HepG2 (cell line): Measurements from ENCODE around the gene TADA2A. TPM values are rescaled to one million over a fixed set of nuclear protein-coding genes. Genes with fewer than 3 reads are reported as not detected.

Source experiments
- ASH2L ChIP-seq: fragments of 300-600, 200-600 bp; sonication (generic); IDR thresholded peaks from 2 replicates; pipeline ENCODE4 v1.7.0; 2017; ENCODE audit warnings: low read depth, mild to moderate bottlenecking, moderate library complexity, mixed read lengths, low read length; ENCODE audit not compliant: insufficient read length
- FLYWCH1 ChIP-seq: sonication (generic); formaldehyde crosslinking; IDR thresholded peaks from 2 replicates; pipeline ENCODE4 v1.8.1; 2023; ENCODE audit warnings: mild to moderate bottlenecking, missing genetic modification reagents
- FOSL2 ChIP-seq: sonication (generic); formaldehyde crosslinking; IDR thresholded peaks from 2 replicates; pipeline ENCODE4 v1.4.0; 2020; ENCODE audit warnings: missing genetic modification reagents
- FOXP4 ChIP-seq: sonication (generic); formaldehyde crosslinking; IDR thresholded peaks from 2 replicates; pipeline ENCODE4 v1.4.0; 2020; ENCODE audit warnings: missing genetic modification reagents
- HNF4A ChIP-seq: sonication (generic); formaldehyde crosslinking; IDR thresholded peaks from 2 replicates; pipeline ENCODE4 v1.4.0; 2020; ENCODE audit warnings: missing genetic modification reagents
- HOXA5 ChIP-seq: sonication (generic); formaldehyde crosslinking; IDR thresholded peaks from 2 replicates; pipeline ENCODE4 v1.4.0; 2020; ENCODE audit warnings: missing genetic modification reagents
- LBX2 ChIP-seq: sonication (generic); formaldehyde crosslinking; IDR thresholded peaks from 2 replicates; pipeline ENCODE4 v1.5.0; 2020; ENCODE audit warnings: missing genetic modification reagents, mild to moderate bottlenecking, borderline replicate concordance
- MEIS1 ChIP-seq: sonication (generic); formaldehyde crosslinking; IDR thresholded peaks from 2 replicates; pipeline ENCODE4 v1.9.0; 2021; ENCODE audit warnings: mild to moderate bottlenecking, missing genetic modification reagents, moderate library complexity, borderline replicate concordance
- SMAD3 ChIP-seq: sonication (generic); formaldehyde crosslinking; IDR thresholded peaks from 2 replicates; pipeline ENCODE4 v1.4.0; 2020; ENCODE audit warnings: missing genetic modification reagents
- SMC3 ChIP-seq: IDR thresholded peaks from 2 replicates; pipeline ENCODE4 v1.6.1; 2011; ENCODE audit warnings: low read length, improper control_type of control experiment
- SMYD3 ChIP-seq: sonication (generic); formaldehyde crosslinking; IDR thresholded peaks from 2 replicates; pipeline ENCODE4 v1.8.1; 2023; ENCODE audit warnings: mild to moderate bottlenecking, missing genetic modification reagents
- SNAI1 ChIP-seq: sonication (generic); formaldehyde crosslinking; IDR thresholded peaks from 2 replicates; pipeline ENCODE4 v1.5.0; 2020; ENCODE audit warnings: mild to moderate bottlenecking, missing genetic modification reagents, borderline replicate concordance
- SRSF9 ChIP-seq: fragments of 200-400 bp; formaldehyde crosslinking; IDR thresholded peaks from 2 replicates; pipeline ENCODE4 v1.6.1; 2018; ENCODE audit warnings: borderline replicate concordance, mild to moderate bottlenecking, low read depth, low read length; ENCODE audit not compliant: insufficient read depth, poor library complexity, severe bottlenecking
- STAG1 ChIP-seq: sonication (generic); formaldehyde crosslinking; IDR thresholded peaks from 2 replicates; pipeline ENCODE4 v1.4.0; 2020; ENCODE audit warnings: missing genetic modification reagents
- SUZ12 ChIP-seq: fragments of 150-350 bp; IDR thresholded peaks from 2 replicates; pipeline ENCODE4 v1.6.1; 2014; ENCODE audit warnings: low read depth, low read length
- XRCC5 ChIP-seq: fragments of 200-400 bp; formaldehyde crosslinking; optimal IDR thresholded peaks from 2 replicates; pipeline ENCODE3; 2017; ENCODE audit warnings: mild to moderate bottlenecking, low read length
- ZC3H4 ChIP-seq: sonication (generic); formaldehyde crosslinking; IDR thresholded peaks from 2 replicates; pipeline ENCODE4 v1.4.0; 2020; ENCODE audit warnings: missing genetic modification reagents, borderline replicate concordance
- ZNF432 ChIP-seq: sonication (generic); formaldehyde crosslinking; IDR thresholded peaks from 2 replicates; pipeline ENCODE4 v1.5.0; 2020; ENCODE audit warnings: missing genetic modification reagents, mild to moderate bottlenecking, borderline replicate concordance
- ZNF501 ChIP-seq: sonication (generic); formaldehyde crosslinking; IDR thresholded peaks from 2 replicates; pipeline ENCODE4 v1.5.1; 2020; ENCODE audit warnings: mild to moderate bottlenecking, moderate library complexity, missing genetic modification reagents
- ZNF614 ChIP-seq: IDR thresholded peaks from 2 replicates; pipeline ENCODE4 v1.6.1; 2018; ENCODE audit warnings: missing biosample characterization, missing genetic modification reagents, inconsistent platforms, borderline replicate concordance
- ZSCAN9 ChIP-seq: IDR thresholded peaks from 2 replicates; pipeline ENCODE4 v1.6.1; 2016; ENCODE audit warnings: borderline replicate concordance
- polyA plus RNA-seq, 8 experiments: library from polyadenylated mRNA; depleted of rRNA in 3 of 8; stranded (reverse) in 7 of 8; unstranded in 1 of 8; fragments of >200 nt; fragmentation: Illumina TruSeq in 4 of 8; extraction: Trizol in 4 of 8; gene quantifications; 2 replicates each; pipeline versions ENCODE4 v1.2.1 to v1.2.3, GENCODE V29; 2011 to 2016; ENCODE audit warnings: low read depth in 4 of 8, missing spikeins in 1 of 8, mixed read lengths in 1 of 8; ENCODE audit not compliant: insufficient read depth in 1 of 8
- total RNA-seq, 5 experiments: library from RNA; depleted of rRNA; stranded (reverse); fragments of >200 nt; fragmentation: Illumina TruSeq; extraction: Trizol; gene quantifications; 2 replicates each; pipeline ENCODE4 v1.2.3, GENCODE V29; 2016; ENCODE audit warnings: low read depth in 1 of 5
- TF ChIP-seq, protein P1 (sequence below): IDR thresholded peaks from 2 replicates; pipeline ENCODE4 v1.6.1; 2016; ENCODE audit warnings: missing biosample characterization, missing genetic modification reagents, low read depth
- TF ChIP-seq, protein P2 (sequence below): IDR thresholded peaks from 2 replicates; pipeline ENCODE4 v1.4.0; 2020; ENCODE audit warnings: mild to moderate bottlenecking, missing genetic modification reagents

TADA2A gene
- total and polyA plus RNA-seq, 2 of the 13 experiments (the other 11 are each of a cell fraction or from before 2014, with no cell fraction given), result 8.0 to 14.0 TPM

DNA sequence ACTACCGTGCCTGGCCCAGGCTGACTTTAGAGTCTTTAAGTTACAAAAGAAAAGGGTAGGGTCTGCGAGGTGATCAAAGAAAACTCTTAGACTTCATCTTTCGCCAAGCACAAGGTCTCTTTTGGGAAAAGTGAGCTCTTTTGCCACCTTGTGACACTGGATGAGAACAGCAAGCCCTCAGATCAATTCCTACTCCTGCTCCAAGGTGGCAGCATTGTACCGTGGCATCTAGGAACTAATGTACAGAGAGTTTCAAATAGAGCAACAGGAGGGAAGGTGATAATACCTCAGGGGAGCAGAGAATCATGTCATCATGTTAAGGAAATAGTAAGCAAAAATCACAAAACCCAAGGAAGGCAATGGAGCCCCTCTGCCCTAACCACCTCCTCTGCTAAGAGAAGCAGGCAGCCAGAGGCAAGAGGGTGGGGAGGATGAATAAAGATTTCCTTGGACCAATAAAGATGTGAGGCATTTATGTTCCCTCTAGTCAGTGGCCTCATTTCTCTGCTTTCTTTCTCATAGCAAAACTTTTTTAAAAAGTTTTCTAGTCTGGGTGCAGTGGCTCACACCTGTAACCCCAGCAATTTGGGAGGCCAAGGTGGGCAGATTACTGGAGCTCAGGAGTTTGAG, 33.0 kb upstream of the TADA2A start (continued):
- TF ChIP-seq MEIS1 (CRISPR knock-in tag) (no peak), LBX2 (no peak), SMYD3 (CRISPR knock-in tag) (no peak), ZC3H4 (CRISPR knock-in tag) (no peak), SMAD3 (CRISPR knock-in tag) (peak; percentile 64; the same call in 1 of the 2 replicates), ZNF614 (CRISPR knock-in tag) (peak; percentile 59; the same call in 1 of the 2 replicates), FLYWCH1 (CRISPR knock-in tag) (no peak), STAG1 (CRISPR knock-in tag) (peak; percentile 94), SUZ12 (no peak), XRCC5 (peak; percentile 26), SNAI1 (CRISPR knock-in tag) (no peak), HOXA5 (CRISPR knock-in tag) (0 out of 2 replicates have a peak, but pooled peaks have one; percentile 32), HNF4A (peak; percentile 38; the same call in 1 of the 2 replicates), ZSCAN9 (0 out of 2 replicates have a peak, but pooled peaks have one; percentile 39), ZNF432 (CRISPR knock-in tag) (no peak), SRSF9 (no peak), FOSL2 (CRISPR knock-in tag) (peak; percentile 40), ZNF501 (peak; percentile 33; the same call in 1 of the 2 replicates), FOXP4 (CRISPR knock-in tag) (0 out of 2 replicates have a peak, but pooled peaks have one; percentile 19), SMC3 (peak; percentile 98), ASH2L (no peak)
- TF ChIP-seq, protein P1, sequence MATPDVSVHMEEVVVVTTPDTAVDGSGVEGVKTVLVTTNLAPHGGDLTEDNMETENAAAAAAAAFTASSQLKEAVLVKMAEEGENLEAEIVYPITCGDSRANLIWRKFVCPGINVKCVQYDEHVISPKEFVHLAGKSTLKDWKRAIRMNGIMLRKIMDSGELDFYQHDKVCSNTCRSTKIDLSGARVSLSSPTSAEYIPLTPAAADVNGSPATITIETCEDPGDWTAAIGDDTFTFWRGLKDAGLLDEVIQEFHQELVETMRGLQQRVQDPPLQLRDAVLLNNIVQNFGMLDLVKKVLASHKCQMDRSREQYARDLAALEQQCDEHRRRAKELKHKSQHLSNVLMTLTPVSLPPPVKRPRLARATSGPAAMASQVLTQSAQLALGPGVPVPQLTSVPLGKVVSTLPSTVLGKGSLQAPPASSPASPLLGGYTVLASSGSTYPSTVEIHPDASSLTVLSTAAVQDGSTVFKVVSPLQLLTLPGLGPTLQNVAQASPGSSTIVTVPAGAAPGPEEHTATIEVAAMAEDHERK (CRISPR knock-in tag), result no peak
- TF ChIP-seq, protein P2, sequence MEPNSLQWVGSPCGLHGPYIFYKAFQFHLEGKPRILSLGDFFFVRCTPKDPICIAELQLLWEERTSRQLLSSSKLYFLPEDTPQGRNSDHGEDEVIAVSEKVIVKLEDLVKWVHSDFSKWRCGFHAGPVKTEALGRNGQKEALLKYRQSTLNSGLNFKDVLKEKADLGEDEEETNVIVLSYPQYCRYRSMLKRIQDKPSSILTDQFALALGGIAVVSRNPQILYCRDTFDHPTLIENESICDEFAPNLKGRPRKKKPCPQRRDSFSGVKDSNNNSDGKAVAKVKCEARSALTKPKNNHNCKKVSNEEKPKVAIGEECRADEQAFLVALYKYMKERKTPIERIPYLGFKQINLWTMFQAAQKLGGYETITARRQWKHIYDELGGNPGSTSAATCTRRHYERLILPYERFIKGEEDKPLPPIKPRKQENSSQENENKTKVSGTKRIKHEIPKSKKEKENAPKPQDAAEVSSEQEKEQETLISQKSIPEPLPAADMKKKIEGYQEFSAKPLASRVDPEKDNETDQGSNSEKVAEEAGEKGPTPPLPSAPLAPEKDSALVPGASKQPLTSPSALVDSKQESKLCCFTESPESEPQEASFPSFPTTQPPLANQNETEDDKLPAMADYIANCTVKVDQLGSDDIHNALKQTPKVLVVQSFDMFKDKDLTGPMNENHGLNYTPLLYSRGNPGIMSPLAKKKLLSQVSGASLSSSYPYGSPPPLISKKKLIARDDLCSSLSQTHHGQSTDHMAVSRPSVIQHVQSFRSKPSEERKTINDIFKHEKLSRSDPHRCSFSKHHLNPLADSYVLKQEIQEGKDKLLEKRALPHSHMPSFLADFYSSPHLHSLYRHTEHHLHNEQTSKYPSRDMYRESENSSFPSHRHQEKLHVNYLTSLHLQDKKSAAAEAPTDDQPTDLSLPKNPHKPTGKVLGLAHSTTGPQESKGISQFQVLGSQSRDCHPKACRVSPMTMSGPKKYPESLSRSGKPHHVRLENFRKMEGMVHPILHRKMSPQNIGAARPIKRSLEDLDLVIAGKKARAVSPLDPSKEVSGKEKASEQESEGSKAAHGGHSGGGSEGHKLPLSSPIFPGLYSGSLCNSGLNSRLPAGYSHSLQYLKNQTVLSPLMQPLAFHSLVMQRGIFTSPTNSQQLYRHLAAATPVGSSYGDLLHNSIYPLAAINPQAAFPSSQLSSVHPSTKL (CRISPR knock-in tag), result 0 out of 2 replicates have a peak, but pooled peaks have one; percentile 25
